GM12892 (cell line): ENCODE results near the gene LRCH4.

Source experiments
- POLR2A ChIP-seq: IDR thresholded peaks from 2 replicates; pipeline ENCODE4 v1.6.1; 2011; ENCODE audit warnings: low read depth, low read length, control low read depth
- POLR2AphosphoS5 ChIP-seq: IDR thresholded peaks from 2 replicates; pipeline ENCODE4 v1.6.1; 2011; ENCODE audit warnings: low read depth, low read length, control low read depth
- TAF1 ChIP-seq: IDR thresholded peaks from 2 replicates; pipeline ENCODE4 v1.6.1; 2011; ENCODE audit warnings: low read depth, mild to moderate bottlenecking, control low read depth, low read length, borderline replicate concordance

DNA sequence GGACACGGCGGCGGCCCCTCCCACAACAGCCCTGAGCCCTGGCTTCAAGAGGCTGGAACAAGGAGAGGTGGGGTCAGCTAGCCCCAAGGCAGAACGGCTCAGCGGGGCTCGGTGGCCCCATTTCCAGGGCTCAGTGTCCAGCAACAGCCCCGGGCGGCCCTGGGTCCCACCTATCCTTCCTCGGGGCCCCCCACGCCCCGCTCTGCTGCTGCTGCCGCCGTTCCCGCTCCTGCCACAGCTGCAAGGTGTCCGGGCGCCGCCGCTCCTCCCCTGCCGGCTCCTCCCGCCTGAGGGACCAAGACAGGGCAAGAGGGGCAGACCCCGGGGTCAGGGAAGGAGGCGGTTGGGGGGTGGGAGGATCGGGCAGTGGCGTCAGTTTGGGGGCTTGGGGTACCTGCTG, 8.8 kb downstream of the LRCH4 start:
- no peak for TF ChIP-seq POLR2AphosphoS5
- no peak for TF ChIP-seq TAF1
- TF ChIP-seq POLR2A = no peak
